Gastroesophageal sphincter (tissue), 4 donors: Measurements from ENCODE around the gene EIF1. TPM values are rescaled to one million over a fixed set of nuclear protein-coding genes. Genes with fewer than 3 reads are reported as not detected.
A peak's percentile ranks its signal among the peaks of the same experiment; 100 is the strongest.
"Not testable (repeated sequence)": the region's sequence is repeated elsewhere in the genome, so short reads cannot be mapped to it uniquely, and the experiment has no call there.

ENCODE experiments used
- ATAC-seq: fragments of 150-250 bp; one replicate; pipeline ENCODE4 v1.9.1; 2016; ENCODE audit warnings: mild to moderate bottlenecking, moderate library complexity
- H3K27ac ChIP-seq, 4 donors: fragments of 200-600 bp; sonication (generic) in 3 of 4; 1 replicate in 3 of 4; 2 replicates in 1 of 4; pipeline ENCODE4 v1.5.1; 2016 to 2019
- H3K27me3 ChIP-seq: fragments of 200-600 bp; sonication (generic); one replicate; pipeline ENCODE4 v1.5.1; 2019
- H3K36me3 ChIP-seq, 2 donors: fragments of 200-600 bp; sonication (generic); one replicate each; pipeline ENCODE4 v1.5.1; 2019; ENCODE audit warnings: control low read depth in 1 of 2
- H3K4me1 ChIP-seq, 3 donors: fragments of 200-600 bp; sonication (generic); 1 replicate in 2 of 3; 2 replicates in 1 of 3; pipeline ENCODE4 v1.5.1; 2016 to 2019; ENCODE audit warnings: control low read depth in 2 of 3
- H3K4me3 ChIP-seq, 2 donors: fragments of 200-600 bp; sonication (generic); one replicate each; pipeline ENCODE4 v1.5.1; 2019; ENCODE audit warnings: mild to moderate bottlenecking in 1 of 2, moderate library complexity in 1 of 2
- H3K9me3 ChIP-seq, 3 donors: fragments of 200-600 bp; sonication (generic); one replicate each; pipeline ENCODE4 v1.5.1; 2017 to 2019; ENCODE audit warnings: control low read depth in 2 of 3
- CTCF ChIP-seq, 4 experiments: fragments of 200-600 bp in 2 of 4; fragments of 450-650 bp in 2 of 4; sonication (generic) in 1 of 4; IDR thresholded peaks; one replicate each; pipeline ENCODE4 v1.5.1; 2017 to 2019; ENCODE audit warnings: antibody characterized with exemption in 4 of 4, mild to moderate bottlenecking in 2 of 4, moderate library complexity in 2 of 4
- EP300 ChIP-seq: sonication (generic); formaldehyde crosslinking; IDR thresholded peaks from one replicate; pipeline ENCODE4 v1.6.1; 2017; ENCODE audit warnings: antibody characterized with exemption, mild to moderate bottlenecking
- POLR2A ChIP-seq, 2 donors: fragments of 450-650 bp; IDR thresholded peaks; one replicate each; pipeline ENCODE4 v1.6.1; 2017; ENCODE audit warnings: antibody characterized with exemption in 2 of 2, mild to moderate bottlenecking in 2 of 2, moderate library complexity in 1 of 2
- POLR2AphosphoS5 ChIP-seq: sonication (generic); formaldehyde crosslinking; IDR thresholded peaks from one replicate; pipeline ENCODE4 v1.6.1; 2017; ENCODE audit warnings: antibody characterized with exemption
- WGBS, 2 donors: methylation state at CpG; one replicate each; pipeline ENCODE4 v1.1.5; 2018; ENCODE audit warnings: low coverage in 1 of 2; 5-methylcytosine and 5-hydroxymethylcytosine counted together
- total RNA-seq, 4 donors: library from RNA; depleted of rRNA; stranded (reverse); fragments of >200 nt; gene quantifications; one replicate each; pipeline ENCODE4 v1.1.0, GENCODE V29; 2016

The EIF1 gene
- total RNA-seq, 4 donors from 2014 or later = 224 to 331 (median 270) TPM

- 31 to 48% methylated on average over 4 to 5 of the region's 6 CpGs for WGBS, 2 donors
- ATAC-seq = peak; percentile 90
- H3K36me3 ChIP-seq = peaks cover 0 to 34% of the 10 kb centered on the region in 2 donors
- no peak for TF ChIP-seq EP300
- no peak for TF ChIP-seq CTCF (IDR thresholded peaks at IDR 0.05)
- no peak for TF ChIP-seq POLR2A (IDR thresholded peaks at IDR 0.05)
- no peak for TF ChIP-seq POLR2AphosphoS5
- H3K4me3 ChIP-seq = no peak overlapping the region
- no peaks in the 10 kb centered on the region for H3K27me3 ChIP-seq
- peaks cover 0 to 28% (median 13%) of the 10 kb centered on the region in 3 donors for H3K4me1 ChIP-seq
- H3K9me3 ChIP-seq = no peaks in the 10 kb centered on the region
- peak overlapping the region in 2 of 4 donors; percentile 11 to 25 for H3K27ac ChIP-seq
These were observed 8.7 kb downstream of the EIF1 start for GRCh38 chr17:41697122-41697962.

- H3K4me3 ChIP-seq, H3K36me3 ChIP-seq, ATAC-seq, H3K27ac ChIP-seq, H3K27me3 ChIP-seq, H3K9me3 ChIP-seq: not testable (repeated sequence)
- WGBS, 2 donors = 65 to 100% methylated on average over 1 to 2 of the region's 3 CpGs
- H3K4me1 ChIP-seq = peaks cover 0 to 25% (median 10%) of the 10 kb centered on the region in 3 donors
These were observed 12.2 kb downstream of the EIF1 start for GRCh38 chr17:41700843-41701242.

- no peaks in the 10 kb centered on the region for H3K27me3 ChIP-seq
- H3K4me3 ChIP-seq = no peak overlapping the region
- no peak overlapping the region for H3K27ac ChIP-seq
- H3K9me3 ChIP-seq = no peaks in the 10 kb centered on the region
- H3K4me1 ChIP-seq = peaks cover 0 to 7% (median 0%) of the 10 kb centered on the region in 3 donors
- no peak for ATAC-seq
- 82% methylated on average over 8 of the region's 8 CpGs; no CpG with 5 or more reads in 1 of the 2 donors for WGBS, 2 donors
- no peak for TF ChIP-seq EP300
- no peak for TF ChIP-seq CTCF (IDR thresholded peaks at IDR 0.05)
- TF ChIP-seq POLR2A (IDR thresholded peaks at IDR 0.05) = no peak
- TF ChIP-seq POLR2AphosphoS5 = no peak
- H3K36me3 ChIP-seq = no peaks in the 10 kb centered on the region
These were observed 14.0 kb downstream of the EIF1 start for GRCh38 chr17:41702712-41703111.

- 57 to 61% methylated on average over 9 to 11 of the region's 13 CpGs for WGBS, 2 donors
These were observed 16.7 kb downstream of the EIF1 start for GRCh38 chr17:41705271-41705991.

More at GRCh38 chr17:41705271-41705991, 16.7 kb downstream of the EIF1 start:
- Histone ChIP-seq H3K36me3 (no peaks in the 10 kb centered on the region), H3K4me1 (peaks cover 0 to 6% (median 0%) of the 10 kb centered on the region in 3 donors), H3K27ac (no peak overlapping the region), H3K9me3 (no peaks in the 10 kb centered on the region), H3K27me3 (peaks cover 3% of the 10 kb centered on the region), H3K4me3 (no peak overlapping the region)
- TF ChIP-seq POLR2AphosphoS5 (no peak), EP300 (no peak), POLR2A (IDR thresholded peaks at IDR 0.05) (no peak), CTCF (IDR thresholded peaks at IDR 0.05) (no peak)
- ATAC-seq = no peak
